SK-N-SH (cell line): Measurements from ENCODE around the gene DKC1. TPM values are rescaled to one million over a fixed set of nuclear protein-coding genes. Genes with fewer than 3 reads are reported as not detected.

Experiments used
- CTCF ChIA-PET: fragments of 300-600, 350-600 bp; formaldehyde crosslinking; extraction: SDS; loops from one replicate; lab custom pipeline; 2021; lab: Yijun Ruan, JAX
- POLR2A ChIA-PET: fragments of 350-600 bp; sonication (Branson Sonifier 250); formaldehyde crosslinking; extraction: SDS; loops from one replicate; lab custom pipeline; 2020; ENCODE audit warnings: antibody characterized with exemption, inconsistent platforms; lab: Yijun Ruan, JAX
- DNase-seq: peaks from one replicate; pipeline ENCODE4 v3.0.0; 2012
- H2AFZ ChIP-seq: fragments of 200-600 bp; sonication (generic); 2 replicates; pipeline ENCODE4 v1.8.1; 2016; ENCODE audit warnings: antibody characterized with exemption, mild to moderate bottlenecking, low read depth
- H3F3A ChIP-seq: fragments of 200-600 bp; sonication (generic); replicated peaks from 2 replicates; pipeline ENCODE3; 2016; ENCODE audit warnings: antibody characterized with exemption, mild to moderate bottlenecking; ENCODE audit not compliant: insufficient read depth
- H3K27ac ChIP-seq, 2 experiments: fragments of 200-500 bp in 1 of 2; fragments of 200-600 bp in 1 of 2; sonication (Bioruptor generic) in 1 of 2; sonication (generic), shearing (Covaris generic) in 1 of 2; 2 replicates each; pipeline versions ENCODE4 v1.5.1 to v1.6.1; 2014 to 2016; ENCODE audit warnings: low read depth in 2 of 2, inconsistent platforms in 1 of 2, low read length in 1 of 2, mild to moderate bottlenecking in 1 of 2, mixed read lengths in 1 of 2
- H3K27me3 ChIP-seq: fragments of 200-600 bp; sonication (generic), shearing (Covaris generic); 2 replicates; pipeline ENCODE4 v1.6.1; 2016; ENCODE audit warnings: mixed run types; ENCODE audit not compliant: insufficient read depth
- H3K36me3 ChIP-seq, 2 experiments: fragments of 200-500 bp in 1 of 2; fragments of 200-600 bp in 1 of 2; sonication (Bioruptor generic) in 1 of 2; sonication (generic) in 1 of 2; replicated peaks in 1 of 2; 2 replicates each; pipeline versions ENCODE3 to v1.5.1; 2014 to 2016; ENCODE audit warnings: low read length in 1 of 2, mild to moderate bottlenecking in 1 of 2; ENCODE audit not compliant: insufficient read depth in 2 of 2, control insufficient read depth in 1 of 2
- H3K4me1 ChIP-seq, 2 experiments: fragments of 200-500 bp in 1 of 2; fragments of 200-600 bp in 1 of 2; sonication (Bioruptor generic) in 1 of 2; sonication (generic), shearing (Covaris generic) in 1 of 2; 2 replicates each; pipeline versions ENCODE4 v1.5.1 to v1.6.1; 2014 to 2016; ENCODE audit warnings: low read depth in 1 of 2, low read length in 1 of 2, mixed run types in 1 of 2; ENCODE audit not compliant: insufficient read depth in 2 of 2, control insufficient read depth in 1 of 2
- H3K4me2 ChIP-seq: fragments of 200-600 bp; sonication (generic), shearing (Covaris generic); 2 replicates; pipeline ENCODE4 v1.6.1; 2017; ENCODE audit warnings: mixed run types
- H3K4me3 ChIP-seq, 2 experiments: fragments of 200-500 bp in 1 of 2; fragments of 200-600 bp in 1 of 2; sonication (Bioruptor generic) in 1 of 2; sonication (generic), shearing (Covaris generic) in 1 of 2; 2 replicates each; pipeline versions ENCODE4 v1.5.1 to v1.8.1; 2014 to 2016; ENCODE audit warnings: low read depth in 2 of 2, inconsistent platforms in 1 of 2, low read length in 1 of 2, mild to moderate bottlenecking in 1 of 2, mixed read lengths in 1 of 2, moderate library complexity in 1 of 2
- H3K79me2 ChIP-seq: fragments of 200-600 bp; sonication (generic); 2 replicates; pipeline ENCODE4 v1.8.1; 2017; ENCODE audit warnings: mild to moderate bottlenecking; ENCODE audit not compliant: insufficient read depth
- H3K9ac ChIP-seq: fragments of 200-600 bp; sonication (generic); 2 replicates; pipeline ENCODE4 v1.6.1; 2017; ENCODE audit warnings: mixed run types
- H3K9me2 ChIP-seq: fragments of 200-600 bp; sonication (generic); 2 replicates; pipeline ENCODE4 v1.6.1; 2017; ENCODE audit warnings: mixed run types
- H3K9me3 ChIP-seq: fragments of 200-600 bp; sonication (generic); 2 replicates; pipeline ENCODE4 v1.6.1; 2017; ENCODE audit warnings: mixed run types, mild to moderate bottlenecking, moderate library complexity
- H4K20me1 ChIP-seq: fragments of 200-600 bp; sonication (generic); 2 replicates; pipeline ENCODE4 v1.6.1; 2017; ENCODE audit warnings: mild to moderate bottlenecking, mixed run types; ENCODE audit not compliant: insufficient read depth
- CHD2 ChIP-seq: fragments of 150-350 bp; IDR thresholded peaks from 2 replicates; pipeline ENCODE4 v1.6.1; 2018; ENCODE audit warnings: low read length; ENCODE audit not compliant: partially characterized antibody
- FOXM1 ChIP-seq: IDR thresholded peaks from 2 replicates; pipeline ENCODE4 v1.4.0; 2012; ENCODE audit warnings: low read depth, mild to moderate bottlenecking
- JUND ChIP-seq: IDR thresholded peaks from 2 replicates; pipeline ENCODE4 v1.4.0; 2012
- MAX ChIP-seq: IDR thresholded peaks from 2 replicates; pipeline ENCODE4 v1.4.0; 2012; ENCODE audit warnings: low read depth
- MXI1 ChIP-seq: IDR thresholded peaks from 2 replicates; pipeline ENCODE4 v1.6.1; 2012; ENCODE audit warnings: mild to moderate bottlenecking, low read depth, low read length, improper control_type of control experiment
- NFIC ChIP-seq: IDR thresholded peaks from 2 replicates; pipeline ENCODE4 v1.4.0; 2012; ENCODE audit warnings: borderline replicate concordance
- PBX3 ChIP-seq: IDR thresholded peaks from 2 replicates; pipeline ENCODE4; 2012
- POLR2AphosphoS5 ChIP-seq: IDR thresholded peaks from 2 replicates; pipeline ENCODE4 v1.6.1; 2012; ENCODE audit warnings: low read depth, low read length
- RCOR1 ChIP-seq: fragments of 150-350 bp; IDR thresholded peaks from 2 replicates; pipeline ENCODE4 v1.6.1; 2017; ENCODE audit warnings: antibody characterized with exemption, low read length
- RFX5 ChIP-seq: IDR thresholded peaks from 2 replicates; pipeline ENCODE4 v1.6.1; 2012; ENCODE audit warnings: mild to moderate bottlenecking, improper control_type of control experiment, low read length
- RXRA ChIP-seq: IDR thresholded peaks from 2 replicates; pipeline ENCODE4 v1.4.0; 2012; ENCODE audit warnings: low read depth, mild to moderate bottlenecking, borderline replicate concordance
- TAF1 ChIP-seq: IDR thresholded peaks from 2 replicates; pipeline ENCODE4 v1.6.1; 2012; ENCODE audit warnings: low read depth, mild to moderate bottlenecking, low read length, moderate library complexity, borderline replicate concordance
- TCF12 ChIP-seq: IDR thresholded peaks from 2 replicates; pipeline ENCODE4 v1.4.0; 2012
- TEAD4 ChIP-seq: IDR thresholded peaks from 2 replicates; pipeline ENCODE4 v1.4.0; 2012; ENCODE audit warnings: mild to moderate bottlenecking, borderline replicate concordance; ENCODE audit not compliant: insufficient read depth
- WGBS: methylation state at CpG from one replicate; pipeline ENCODE4 v1.1.6; 2017; ENCODE audit warnings: low lambda C conversion rate; 5-methylcytosine and 5-hydroxymethylcytosine counted together
- polyA plus RNA-seq, 3 experiments: library from polyadenylated mRNA; depleted of rRNA; stranded (reverse); fragments of >200 nt; gene quantifications; 2 replicates each; pipeline ENCODE4 v1.2.3, GENCODE V29; 2012
- TF ChIP-seq, protein P1 (sequence below): fragments of 150-350 bp; IDR thresholded peaks from 2 replicates; pipeline ENCODE4 v1.6.1; 2017; ENCODE audit warnings: antibody characterized with exemption, low read length, low read depth, borderline replicate concordance
- TF ChIP-seq, protein P2 (sequence below): fragments of 150-350 bp; IDR thresholded peaks from 2 replicates; pipeline ENCODE4 v1.6.1; 2016; ENCODE audit warnings: mild to moderate bottlenecking, low read depth, low read length

DKC1 gene
- polyA plus RNA-seq, 1 of the 3 experiments (the other 2 are of a cell fraction) = 53.0 TPM

GRCh38 chrX:154791467-154791866 is 28.8 kb downstream of the DKC1 start:
- CTCF ChIA-PET = interaction anchor here (0.6 kb wide), 1 partner anchor 295 kb away, joined by 3 read pairs; no protein-coding TSS in a partner anchor

DNA sequence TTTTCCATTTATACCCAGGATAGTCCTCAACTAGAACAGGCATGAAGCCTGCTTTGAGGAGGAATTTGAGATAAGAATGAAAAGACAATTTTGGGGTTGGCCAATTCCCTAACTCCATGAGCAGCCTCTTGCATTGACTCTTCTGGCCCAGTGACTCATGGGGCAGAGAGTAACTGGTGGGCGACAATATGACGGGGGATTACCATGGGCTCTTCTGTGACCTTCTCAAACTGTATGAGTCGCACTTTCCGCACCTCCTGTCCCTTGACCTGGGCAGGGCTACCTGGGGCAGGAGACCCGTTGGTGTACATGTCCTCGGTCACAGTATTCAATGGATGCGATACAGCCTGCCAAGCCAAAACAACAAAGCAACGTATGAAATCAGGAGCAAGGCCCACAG is 29.3 kb downstream of the DKC1 start:
- H3K9me3 ChIP-seq = no peaks in the 10 kb centered on the region
- no peaks in the 10 kb centered on the region for H4K20me1 ChIP-seq
- TF ChIP-seq CHD2 = no peak
- TF ChIP-seq TEAD4 = no peak
- no peak for DNase-seq
- WGBS = 59% methylated on average over 8 of the region's 8 CpGs
- no peaks in the 10 kb centered on the region for H3K4me1 ChIP-seq
- no peak overlapping the region for H3K4me2 ChIP-seq
- no peak overlapping the region for H3K4me3 ChIP-seq
- no peak overlapping the region for H3K27ac ChIP-seq
- H2AFZ ChIP-seq = no peak overlapping the region
- H3K27me3 ChIP-seq = no peaks in the 10 kb centered on the region
- H3K79me2 ChIP-seq = no peaks in the 10 kb centered on the region
- no peaks in the 10 kb centered on the region for H3F3A ChIP-seq
- H3K36me3 ChIP-seq = no peaks in the 10 kb centered on the region
- no peak overlapping the region for H3K9ac ChIP-seq
- H3K9me2 ChIP-seq = no peaks in the 10 kb centered on the region
- CTCF ChIA-PET = no interaction called here
- POLR2A ChIA-PET = no interaction called here

More at GRCh38 chrX:154791467-154791866, 28.8 kb downstream of the DKC1 start:
- DNase-seq = no peak
- Histone ChIP-seq H2AFZ (no peak overlapping the region), H3K79me2 (no peaks in the 10 kb centered on the region), H3K27ac (no peak overlapping the region), H4K20me1 (no peaks in the 10 kb centered on the region), H3K27me3 (no peaks in the 10 kb centered on the region), H3K4me3 (no peak overlapping the region), H3K4me1 (no peaks in the 10 kb centered on the region), H3F3A (no peaks in the 10 kb centered on the region), H3K9ac (no peak overlapping the region), H3K36me3 (no peaks in the 10 kb centered on the region), H3K9me2 (no peaks in the 10 kb centered on the region), H3K9me3 (no peaks in the 10 kb centered on the region), H3K4me2 (no peak overlapping the region)
- 34% methylated on average over 4 of the region's 4 CpGs for WGBS
- TF ChIP-seq MXI1 (no peak), JUND (no peak), RFX5 (no peak), POLR2AphosphoS5 (no peak), NFIC (no peak), MAX (no peak), PBX3 (no peak), RXRA (no peak), TCF12 (no peak), TAF1 (no peak), RCOR1 (no peak), FOXM1 (no peak)
- TF ChIP-seq, protein P1, sequence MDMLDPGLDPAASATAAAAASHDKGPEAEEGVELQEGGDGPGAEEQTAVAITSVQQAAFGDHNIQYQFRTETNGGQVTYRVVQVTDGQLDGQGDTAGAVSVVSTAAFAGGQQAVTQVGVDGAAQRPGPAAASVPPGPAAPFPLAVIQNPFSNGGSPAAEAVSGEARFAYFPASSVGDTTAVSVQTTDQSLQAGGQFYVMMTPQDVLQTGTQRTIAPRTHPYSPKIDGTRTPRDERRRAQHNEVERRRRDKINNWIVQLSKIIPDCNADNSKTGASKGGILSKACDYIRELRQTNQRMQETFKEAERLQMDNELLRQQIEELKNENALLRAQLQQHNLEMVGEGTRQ = no peak
- TF ChIP-seq, protein P2, sequence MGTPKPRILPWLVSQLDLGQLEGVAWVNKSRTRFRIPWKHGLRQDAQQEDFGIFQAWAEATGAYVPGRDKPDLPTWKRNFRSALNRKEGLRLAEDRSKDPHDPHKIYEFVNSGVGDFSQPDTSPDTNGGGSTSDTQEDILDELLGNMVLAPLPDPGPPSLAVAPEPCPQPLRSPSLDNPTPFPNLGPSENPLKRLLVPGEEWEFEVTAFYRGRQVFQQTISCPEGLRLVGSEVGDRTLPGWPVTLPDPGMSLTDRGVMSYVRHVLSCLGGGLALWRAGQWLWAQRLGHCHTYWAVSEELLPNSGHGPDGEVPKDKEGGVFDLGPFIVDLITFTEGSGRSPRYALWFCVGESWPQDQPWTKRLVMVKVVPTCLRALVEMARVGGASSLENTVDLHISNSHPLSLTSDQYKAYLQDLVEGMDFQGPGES = no peak
- POLR2A ChIA-PET = no interaction called here
